SK-N-SH treated with all-trans-retinoic acid at 6 μM for 48 hours (cell line): ENCODE measurements around the gene GNAS-AS1.

Experiments used
- ATAC-seq: fragments of 200-7000 bp; cut with Tn5 transposase; 3 replicates; pipeline ENCODE4 v1.9.1; 2020; ENCODE audit warnings: mild to moderate bottlenecking, moderate library complexity
- ARNTL ChIP-seq: fragments of 450-650 bp; formaldehyde crosslinking; IDR thresholded peaks from 2 replicates; pipeline ENCODE4 v1.5.0; 2020; ENCODE audit warnings: low read depth, mild to moderate bottlenecking, moderate library complexity, borderline replicate concordance
- BACH2 ChIP-seq: fragments of 250-450 bp; sonication (Bioruptor Pico); IDR thresholded peaks from 2 replicates; pipeline ENCODE4 v1.9.0; 2021; ENCODE audit warnings: mild to moderate bottlenecking, borderline replicate concordance
- CREB5 ChIP-seq: fragments of 250-450 bp; sonication (Bioruptor Pico); IDR thresholded peaks from 2 replicates; pipeline ENCODE4 v1.5.1; 2020; ENCODE audit warnings: low read depth, mild to moderate bottlenecking, moderate library complexity
- CSDC2 ChIP-seq: fragments of 250-450 bp; sonication (Bioruptor Pico); IDR thresholded peaks from 2 replicates; pipeline ENCODE4 v1.5.0; 2020; ENCODE audit warnings: mild to moderate bottlenecking, moderate library complexity
- CSRNP3 ChIP-seq: fragments of 250-450 bp; sonication (Bioruptor Pico); IDR thresholded peaks from 2 replicates; pipeline ENCODE4 v1.5.1; 2021; ENCODE audit warnings: mild to moderate bottlenecking, moderate library complexity
- ESRRG ChIP-seq: fragments of 250-450 bp; sonication (Bioruptor Pico); IDR thresholded peaks from 2 replicates; pipeline ENCODE4 v1.6.1; 2021; ENCODE audit warnings: mild to moderate bottlenecking
- GLIS3 ChIP-seq: fragments of 250-450 bp; sonication (Bioruptor Pico); IDR thresholded peaks from 2 replicates; pipeline ENCODE4 v1.5.0; 2020; ENCODE audit warnings: mild to moderate bottlenecking, moderate library complexity
- OSR1 ChIP-seq: fragments of 250-450 bp; sonication (Bioruptor Pico); IDR thresholded peaks from 2 replicates; pipeline ENCODE4 v1.8.0; 2022; ENCODE audit warnings: moderate library complexity, mild to moderate bottlenecking, inconsistent platforms
- PPARA ChIP-seq: fragments of 250-450 bp; sonication (Bioruptor Pico); IDR thresholded peaks from 2 replicates; pipeline ENCODE4 v1.5.0; 2020; ENCODE audit warnings: mild to moderate bottlenecking, borderline replicate concordance
- RARB ChIP-seq: fragments of 250-450 bp; sonication (Bioruptor Pico); IDR thresholded peaks from 2 replicates; pipeline ENCODE4 v1.8.0; 2021; ENCODE audit warnings: mild to moderate bottlenecking, moderate library complexity
- SNAI2 ChIP-seq: fragments of 250-450 bp; sonication (Bioruptor Pico); IDR thresholded peaks from 2 replicates; pipeline ENCODE4 v1.5.0; 2020; ENCODE audit warnings: mild to moderate bottlenecking, moderate library complexity
- TCF4 ChIP-seq: fragments of 250-450 bp; sonication (Bioruptor Pico); IDR thresholded peaks from 2 replicates; pipeline ENCODE4 v1.8.0; 2021; ENCODE audit warnings: mild to moderate bottlenecking, moderate library complexity, borderline replicate concordance
- TSHZ2 ChIP-seq: fragments of 250-450 bp; sonication (Bioruptor Pico); IDR thresholded peaks from 2 replicates; pipeline ENCODE4 v1.5.0; 2020; ENCODE audit warnings: mild to moderate bottlenecking, moderate library complexity
- ZC3H10 ChIP-seq: fragments of 250-450 bp; sonication (Bioruptor Pico); IDR thresholded peaks from 2 replicates; pipeline ENCODE4 v1.5.1; 2021; ENCODE audit warnings: mild to moderate bottlenecking, moderate library complexity
- ZFP30 ChIP-seq: fragments of 450-650 bp; formaldehyde crosslinking; IDR thresholded peaks from 2 replicates; pipeline ENCODE4 v1.5.0; 2022; ENCODE audit warnings: mild to moderate bottlenecking, moderate library complexity
- ZNF565 ChIP-seq: fragments of 450-650 bp; formaldehyde crosslinking; conservative IDR thresholded peaks from 2 replicates; pipeline ENCODE4 v1.5.0; 2020; ENCODE audit warnings: low read depth, mild to moderate bottlenecking, moderate library complexity
- ZNF70 ChIP-seq: fragments of 450-650 bp; formaldehyde crosslinking; IDR thresholded peaks from 2 replicates; pipeline ENCODE4 v1.5.0; 2020; ENCODE audit warnings: mild to moderate bottlenecking, moderate library complexity
- ZNF8 ChIP-seq: fragments of 450-650 bp; formaldehyde crosslinking; IDR thresholded peaks from 2 replicates; pipeline ENCODE4 v1.5.0; 2020; ENCODE audit warnings: mild to moderate bottlenecking, moderate library complexity

GNAS-AS1 gene

GRCh38 chr20:58784321-58785074 is 66.2 kb downstream of the GNAS-AS1 start:
- no peak for ATAC-seq
- TF ChIP-seq CSDC2 (CRISPR knock-in tag) (no peak), CREB5 (CRISPR knock-in tag) (no peak), ZNF8 (CRISPR knock-in tag) (no peak), ZNF70 (no peak), SNAI2 (CRISPR knock-in tag) (no peak), GLIS3 (CRISPR knock-in tag) (no peak), ZFP30 (CRISPR knock-in tag) (no peak), ARNTL (no peak), TCF4 (CRISPR knock-in tag) (no peak), PPARA (CRISPR knock-in tag) (no peak), TSHZ2 (CRISPR knock-in tag) (no peak), ZNF565 (CRISPR knock-in tag) (no peak)

- TF ChIP-seq CSDC2 (CRISPR knock-in tag) (no peak), TSHZ2 (CRISPR knock-in tag) (no peak), BACH2 (CRISPR knock-in tag) (no peak), ZNF565 (CRISPR knock-in tag) (no peak), ZC3H10 (CRISPR knock-in tag) (no peak), ZNF8 (CRISPR knock-in tag) (no peak), RARB (CRISPR knock-in tag) (no peak), CREB5 (CRISPR knock-in tag) (no peak), ZNF70 (no peak), CSRNP3 (no peak), SNAI2 (CRISPR knock-in tag) (no peak), ARNTL (no peak), PPARA (CRISPR knock-in tag) (no peak), TCF4 (CRISPR knock-in tag) (no peak), OSR1 (CRISPR knock-in tag) (no peak), ESRRG (CRISPR knock-in tag) (no peak)
- TF ChIP-seq, all 23 proteins: peak for 0
- no peak for ATAC-seq
These were observed 67.1 kb downstream of the GNAS-AS1 start for GRCh38 chr20:58783511-58784011.

- no peak for ATAC-seq
- no peak for TF ChIP-seq PPARA (CRISPR knock-in tag)
These were observed 69.6 kb downstream of the GNAS-AS1 start for GRCh38 chr20:58781138-58781537.
